Activated CD4-positive, alpha-beta T cell treated with anti-CD3 and anti-CD28 coated beads for 24 hours (primary cell): ENCODE measurements around the gene MARCHF10.

ENCODE experiments used
- DNase-seq, 2 donors: peaks; one replicate each; pipeline ENCODE4 v3.0.0-alpha.2; 2020; ENCODE audit warnings: low read depth in 2 of 2

The MARCHF10 gene

GRCh38 chr17:62751060-62751691 is 56.9 kb downstream of the MARCHF10 start:
- DNase-seq, result no peak

- no peak for DNase-seq
Observed at GRCh38 chr17:62750631-62751051, 57.5 kb downstream of the MARCHF10 start.

GRCh38 chr17:62749926-62750325 is 58.2 kb downstream of the MARCHF10 start:
- DNase-seq, result no peak

GRCh38 chr17:62746941-62747340 is 61.2 kb downstream of the MARCHF10 start:
- no peak for DNase-seq

- DNase-seq, result no peak
Observed at GRCh38 chr17:62745806-62746205, 62.3 kb downstream of the MARCHF10 start.

GRCh38 chr17:62744259-62744658 is 63.9 kb downstream of the MARCHF10 start:
- DNase-seq, result no peak

GRCh38 chr17:62741290-62741689 is 66.8 kb downstream of the MARCHF10 start:
- no peak for DNase-seq

GRCh38 chr17:62739645-62740388 is 68.3 kb downstream of the MARCHF10 start:
- DNase-seq, result no peak

GRCh38 chr17:62738281-62738680 is 69.8 kb downstream of the MARCHF10 start:
- DNase-seq, result no peak

- DNase-seq, result peak; percentile 17 to 22
Observed at GRCh38 chr17:62737513-62737912, 70.6 kb downstream of the MARCHF10 start.

- no peak for DNase-seq
Observed at GRCh38 chr17:62735044-62735651, 73.0 kb downstream of the MARCHF10 start.

- no peak for DNase-seq
Observed at GRCh38 chr17:62732125-62732524, 76.0 kb downstream of the MARCHF10 start.

GRCh38 chr17:62727916-62728672 is 80.0 kb downstream of the MARCHF10 start:
- no peak for DNase-seq

- DNase-seq, result no peak
Observed at GRCh38 chr17:62725791-62726249, 82.3 kb downstream of the MARCHF10 start.

- peak; percentile 68 to 72 for DNase-seq
Observed at GRCh38 chr17:62724398-62725146, 83.5 kb downstream of the MARCHF10 start.

- DNase-seq, result no peak
Observed at GRCh38 chr17:62723842-62724241, 84.3 kb downstream of the MARCHF10 start.

- no peak for DNase-seq
Observed at GRCh38 chr17:62722625-62723024, 85.5 kb downstream of the MARCHF10 start.

GRCh38 chr17:62720126-62720850 is 87.8 kb downstream of the MARCHF10 start:
- no peak for DNase-seq

GRCh38 chr17:62719586-62719985 is 88.5 kb downstream of the MARCHF10 start:
- no peak for DNase-seq

- no peak for DNase-seq
Observed at GRCh38 chr17:62718429-62718828, 89.7 kb downstream of the MARCHF10 start.

GRCh38 chr17:62717889-62718288 is 90.2 kb downstream of the MARCHF10 start:
- no peak for DNase-seq
